Spleen (tissue), 7 donors: Measurements from ENCODE around the gene SST.

Experiments used
- CTCF ChIP-seq, 11 experiments: fragments of 200-600 bp in 7 of 11; fragments of 450-650 bp in 4 of 11; sonication (generic) in 4 of 11; IDR thresholded peaks in 8 of 11; conservative IDR thresholded peaks in 3 of 11; 1 replicate in 7 of 11; 2 replicates in 4 of 11; pipeline versions ENCODE4 v1.4.0 to v1.8.0; 2016 to 2021; ENCODE audit warnings: antibody characterized with exemption in 11 of 11, inconsistent platforms in 4 of 11, mild to moderate bottlenecking in 1 of 11
- POLR2A ChIP-seq, 3 donors: fragments of 450-650 bp; IDR thresholded peaks; one replicate each; pipeline ENCODE4 v1.5.1; 2017; ENCODE audit warnings: antibody characterized with exemption in 3 of 3, mild to moderate bottlenecking in 1 of 3
- POLR2AphosphoS5 ChIP-seq, 3 donors: sonication (generic); formaldehyde crosslinking; IDR thresholded peaks; one replicate each; pipeline ENCODE4 v1.5.1; 2017; ENCODE audit warnings: antibody characterized with exemption in 3 of 3
- donor health status: DM: no; HTN: no; CAD: no; lungs with moderate emphysema.
- donor health status: DM: no; HTN: no; CAD: no.
- donor health status: DM: no; HTN: no; CAD: no.

GRCh38 chr3:187677604-187678003 is 7.4 kb upstream of the SST start:
- TF ChIP-seq CTCF (IDR thresholded peaks at IDR 0.05 in 8 of 11, conservative IDR thresholded peaks at IDR 0.05 in 3 of 11) (no peak), POLR2A (IDR thresholded peaks at IDR 0.05) (no peak), POLR2AphosphoS5 (IDR thresholded peaks at IDR 0.05) (no peak)
